VCaP (cell line): ENCODE results near the gene MOCS1.

Source experiments
- H3K27ac ChIP-seq: fragments of 450-650 bp; 2 replicates; pipeline ENCODE4 v1.5.1; 2017
- TF ChIP-seq, protein P1 (sequence below): fragments of 450-650 bp; conservative IDR thresholded peaks from 2 replicates; pipeline ENCODE4 v1.5.1; 2017; ENCODE audit warnings: mild to moderate bottlenecking, moderate library complexity

MOCS1 gene

DNA sequence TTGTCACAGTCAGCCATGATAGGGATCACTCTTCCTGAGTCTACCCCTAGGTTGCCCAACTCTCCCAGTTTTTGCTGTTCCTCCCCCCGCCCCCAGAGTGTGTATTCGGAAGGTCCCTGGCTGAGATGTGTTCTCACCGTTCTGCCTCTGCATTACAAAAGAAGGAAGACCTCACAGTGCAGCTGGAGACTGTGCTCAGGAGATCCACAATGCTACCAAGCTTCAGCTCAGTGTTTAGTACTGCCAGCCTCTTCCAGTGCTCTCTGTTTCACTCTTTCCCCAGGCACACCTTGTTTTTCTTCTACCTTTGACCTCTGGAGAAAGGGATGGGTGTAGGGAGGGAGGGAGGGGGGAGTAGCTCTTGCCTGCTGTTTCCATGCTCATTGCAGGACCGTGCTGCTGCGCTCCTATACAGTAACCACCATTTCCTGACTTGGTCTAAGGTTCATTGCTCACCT, 13.4 kb upstream of the MOCS1 start:
- H3K27ac ChIP-seq = no peak overlapping the region
- TF ChIP-seq, protein P1, sequence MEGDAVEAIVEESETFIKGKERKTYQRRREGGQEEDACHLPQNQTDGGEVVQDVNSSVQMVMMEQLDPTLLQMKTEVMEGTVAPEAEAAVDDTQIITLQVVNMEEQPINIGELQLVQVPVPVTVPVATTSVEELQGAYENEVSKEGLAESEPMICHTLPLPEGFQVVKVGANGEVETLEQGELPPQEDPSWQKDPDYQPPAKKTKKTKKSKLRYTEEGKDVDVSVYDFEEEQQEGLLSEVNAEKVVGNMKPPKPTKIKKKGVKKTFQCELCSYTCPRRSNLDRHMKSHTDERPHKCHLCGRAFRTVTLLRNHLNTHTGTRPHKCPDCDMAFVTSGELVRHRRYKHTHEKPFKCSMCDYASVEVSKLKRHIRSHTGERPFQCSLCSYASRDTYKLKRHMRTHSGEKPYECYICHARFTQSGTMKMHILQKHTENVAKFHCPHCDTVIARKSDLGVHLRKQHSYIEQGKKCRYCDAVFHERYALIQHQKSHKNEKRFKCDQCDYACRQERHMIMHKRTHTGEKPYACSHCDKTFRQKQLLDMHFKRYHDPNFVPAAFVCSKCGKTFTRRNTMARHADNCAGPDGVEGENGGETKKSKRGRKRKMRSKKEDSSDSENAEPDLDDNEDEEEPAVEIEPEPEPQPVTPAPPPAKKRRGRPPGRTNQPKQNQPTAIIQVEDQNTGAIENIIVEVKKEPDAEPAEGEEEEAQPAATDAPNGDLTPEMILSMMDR = no peak

DNA sequence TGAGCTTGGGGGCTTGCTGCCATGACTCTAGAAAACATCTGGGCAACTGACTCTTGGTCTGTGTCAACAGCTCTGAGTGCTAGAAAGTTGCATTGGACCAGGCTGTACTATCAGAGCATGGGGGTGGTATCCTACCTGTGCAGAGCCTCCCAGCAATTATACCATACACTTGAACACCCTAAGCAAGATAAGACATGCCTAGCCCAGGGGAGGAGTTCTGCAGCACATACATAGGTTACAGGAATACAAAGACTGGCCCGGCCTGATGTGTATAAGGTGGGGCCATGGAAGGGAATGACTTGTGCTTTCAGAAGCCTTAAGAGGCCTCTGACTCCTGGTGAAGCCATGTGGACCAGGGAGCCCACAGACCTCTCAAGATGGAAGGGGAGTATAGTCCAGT, 11.4 kb upstream of the MOCS1 start:
- TF ChIP-seq, protein P1 = no peak
- H3K27ac ChIP-seq = no peak overlapping the region

DNA sequence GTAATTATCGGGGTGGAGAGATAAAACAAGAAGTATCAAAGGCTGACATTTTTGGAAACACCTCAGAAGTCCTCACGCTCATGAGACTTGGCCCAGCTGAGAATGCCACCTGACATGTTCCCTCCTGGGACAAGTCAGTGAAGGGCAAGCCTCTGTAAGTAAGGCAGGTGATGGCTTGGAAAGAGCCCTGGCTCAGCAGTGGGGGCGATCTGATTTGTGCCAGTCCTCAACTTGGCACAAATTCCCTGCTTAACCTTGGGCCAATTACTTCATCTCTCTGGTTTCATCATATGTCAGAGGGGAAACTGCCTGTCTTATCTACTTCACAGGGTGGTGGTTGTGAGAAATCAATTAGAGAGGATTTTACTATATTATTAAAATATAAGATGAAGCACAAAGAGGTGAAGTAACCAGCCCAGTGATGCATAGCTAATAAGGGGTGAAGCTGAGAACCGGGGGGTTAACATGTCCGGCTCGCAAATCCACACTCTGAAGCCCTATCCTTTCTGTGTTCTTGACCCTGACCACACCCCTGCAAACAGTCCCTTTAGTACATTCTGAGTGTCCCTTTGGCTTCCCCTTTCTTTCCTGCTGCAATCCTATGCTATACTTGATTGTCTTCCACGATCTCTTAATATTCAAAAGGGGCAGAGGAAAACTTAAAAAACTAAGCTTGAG, 8.8 kb upstream of the MOCS1 start:
- TF ChIP-seq, protein P1 = no peak
- H3K27ac ChIP-seq = no peak overlapping the region

DNA sequence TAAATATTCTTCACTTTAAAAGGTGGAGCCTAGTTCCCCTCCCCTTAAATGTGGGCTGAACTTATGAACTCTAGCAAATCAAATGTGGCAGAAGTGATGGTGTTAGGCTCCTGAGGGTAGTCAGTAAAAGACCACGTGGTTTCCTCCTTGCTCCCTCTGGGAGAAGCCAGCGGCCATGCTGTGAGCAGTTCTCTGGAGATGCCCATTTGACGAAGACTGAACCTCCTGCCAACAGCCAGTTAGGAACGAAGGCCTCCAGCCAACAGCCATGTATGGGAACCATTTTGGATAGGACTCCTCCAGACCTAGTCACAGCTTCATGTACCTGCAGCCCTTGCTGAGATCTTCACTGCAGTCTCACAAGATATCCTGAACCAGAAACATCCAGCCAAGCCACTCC, 7.6 kb upstream of the MOCS1 start:
- TF ChIP-seq, protein P1 = no peak
- H3K27ac ChIP-seq = no peak overlapping the region

DNA sequence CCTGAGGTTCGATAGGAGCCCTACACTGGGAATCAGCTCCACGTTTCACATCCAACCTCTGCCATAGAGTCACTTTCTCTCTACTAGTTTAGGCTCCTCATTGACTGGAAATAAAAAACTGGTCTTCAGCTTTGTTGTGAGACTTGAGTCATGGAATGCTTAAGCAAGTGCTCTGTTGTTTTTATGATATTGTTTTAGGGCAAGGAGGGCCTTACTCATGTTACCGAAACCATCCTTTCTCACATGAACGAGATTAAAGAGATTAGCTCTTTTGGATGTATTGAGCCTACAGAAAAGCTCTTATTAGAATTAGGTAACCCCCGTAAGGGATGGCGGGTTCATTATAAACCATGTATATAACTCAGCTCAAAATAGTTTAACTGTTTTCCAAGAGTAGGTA, 6.9 kb upstream of the MOCS1 start:
- TF ChIP-seq, protein P1 = no peak
- no peak overlapping the region for H3K27ac ChIP-seq

DNA sequence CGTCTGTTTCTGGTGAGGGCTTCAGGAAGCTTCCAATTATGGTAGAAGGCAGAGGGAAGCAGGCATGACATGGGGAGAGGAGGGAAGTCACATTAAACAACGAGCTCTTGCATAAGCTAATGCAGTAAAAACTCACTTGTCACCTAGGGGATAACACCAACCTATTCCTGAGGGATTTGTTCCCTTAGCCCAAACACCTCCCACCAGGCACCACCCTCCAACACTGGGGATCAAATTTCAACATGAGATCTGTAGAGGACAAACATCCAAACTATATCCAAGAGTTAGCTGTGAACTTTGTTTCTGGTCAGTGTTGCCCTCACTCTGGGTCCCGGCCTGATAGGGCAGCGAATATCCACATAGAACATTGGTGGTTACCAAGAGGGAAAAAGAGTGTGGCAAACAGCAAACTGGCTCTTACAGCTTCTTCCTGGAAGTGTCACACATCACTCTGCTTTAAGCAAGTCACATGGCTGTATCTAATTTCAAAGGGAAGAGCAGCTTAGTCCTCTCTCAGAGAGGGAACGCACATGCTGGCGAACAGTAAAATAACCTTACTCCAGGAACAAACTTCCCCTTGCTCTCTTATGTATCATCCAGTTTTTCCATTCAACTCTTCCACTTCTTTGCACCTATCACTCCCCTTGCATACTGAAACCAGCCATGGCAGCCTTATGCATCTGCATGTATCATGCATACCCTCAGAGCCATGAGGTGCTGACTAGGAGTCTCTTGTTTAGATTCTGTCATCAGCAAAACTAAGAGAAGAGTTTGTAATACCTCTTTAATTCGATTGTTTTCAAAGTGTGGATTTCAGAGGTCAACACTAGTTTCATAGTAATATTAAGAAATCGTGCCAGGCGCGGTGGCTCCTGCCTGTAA, 4.8 kb upstream of the MOCS1 start:
- TF ChIP-seq, protein P1 = no peak
- no peak overlapping the region for H3K27ac ChIP-seq

DNA sequence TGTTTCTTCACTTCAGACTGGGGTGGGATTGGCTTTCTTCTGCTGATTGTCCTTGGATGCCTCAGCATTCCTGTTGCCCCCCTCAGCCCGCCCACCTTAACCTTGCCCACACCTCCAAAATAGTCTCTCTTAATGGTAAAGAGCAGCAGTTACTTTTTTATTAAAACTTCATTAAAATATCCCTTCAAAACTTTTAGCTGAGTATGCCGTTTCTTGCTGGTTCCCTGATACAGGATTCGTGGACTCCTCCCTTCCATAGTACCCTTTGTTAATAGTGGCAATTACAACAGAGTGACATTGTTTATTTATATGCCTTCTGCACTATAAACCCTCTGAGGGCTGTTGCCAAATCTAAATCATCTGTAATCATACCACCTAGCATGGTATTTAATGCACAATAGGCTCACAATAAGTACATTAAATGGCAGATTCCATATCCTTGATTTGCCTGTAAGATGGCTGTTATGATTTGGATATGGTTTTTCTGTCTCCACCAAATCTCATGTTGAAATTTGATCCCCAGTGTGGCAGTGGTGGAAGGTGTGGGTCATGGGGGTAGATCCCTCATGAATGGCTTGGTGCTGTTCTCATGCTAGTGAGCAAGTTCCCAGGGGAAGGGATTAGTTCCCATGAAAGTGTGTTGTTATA, 3.5 kb upstream of the MOCS1 start:
- no peak overlapping the region for H3K27ac ChIP-seq
- TF ChIP-seq, protein P1 = no peak
